ENCODE data around the gene OR2C3. TPM values are rescaled to one million over a fixed set of nuclear protein-coding genes. Genes with fewer than 3 reads are reported as not detected.

Gene OR2C3
- total RNA-seq, 2 donors from 2014 or later = not detected

DNA sequence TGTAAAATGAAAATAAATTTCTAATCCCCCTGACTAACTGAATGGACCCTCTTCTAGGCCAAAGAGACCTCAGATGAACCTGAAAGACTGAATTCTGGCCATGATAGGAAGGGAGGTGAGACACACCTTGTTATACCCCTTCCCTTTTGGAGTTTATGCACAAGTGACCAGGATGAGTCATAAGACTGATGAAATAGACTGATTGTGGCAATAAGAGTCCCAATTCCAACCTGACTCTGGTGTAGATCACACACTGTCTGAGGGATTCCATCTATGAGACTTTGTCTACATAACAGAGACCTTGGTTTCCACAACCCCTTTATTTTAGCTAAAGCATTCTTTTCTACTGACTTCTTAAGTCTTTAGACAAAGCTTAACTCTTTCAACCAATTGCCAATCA lies 38.4 kb upstream of the OR2C3 start:
- no peak overlapping the region for H3K9ac ChIP-seq (ENCODE audit: extremely low read depth, low read length, poor library complexity, severe bottlenecking)
- Mint-ChIP-seq H3K9me3 (peaks cover 9% of the 10 kb centered on the region), H3K27me3 (ENCODE audit: insufficient read depth) (no peaks in the 10 kb centered on the region), H3K4me1 (no peaks in the 10 kb centered on the region), H3K36me3 (ENCODE audit: low read depth) (no peaks in the 10 kb centered on the region), H3K27ac (no peak overlapping the region), H3K4me3 (no peak overlapping the region)
- H3K27me3 ChIP-seq (ENCODE audit: control insufficient read depth, insufficient read depth, low read length, poor library complexity, severe bottlenecking) = no peaks in the 10 kb centered on the region
- no peak overlapping the region for H3K27ac ChIP-seq (ENCODE audit: low read depth, low read length)
- H3K36me3 ChIP-seq (ENCODE audit: control insufficient read depth, insufficient read depth, low read length) = no peaks in the 10 kb centered on the region
- no peaks in the 10 kb centered on the region for H3K9me3 ChIP-seq (ENCODE audit: control insufficient read depth, low read length)
- TF ChIP-seq, protein P1, sequence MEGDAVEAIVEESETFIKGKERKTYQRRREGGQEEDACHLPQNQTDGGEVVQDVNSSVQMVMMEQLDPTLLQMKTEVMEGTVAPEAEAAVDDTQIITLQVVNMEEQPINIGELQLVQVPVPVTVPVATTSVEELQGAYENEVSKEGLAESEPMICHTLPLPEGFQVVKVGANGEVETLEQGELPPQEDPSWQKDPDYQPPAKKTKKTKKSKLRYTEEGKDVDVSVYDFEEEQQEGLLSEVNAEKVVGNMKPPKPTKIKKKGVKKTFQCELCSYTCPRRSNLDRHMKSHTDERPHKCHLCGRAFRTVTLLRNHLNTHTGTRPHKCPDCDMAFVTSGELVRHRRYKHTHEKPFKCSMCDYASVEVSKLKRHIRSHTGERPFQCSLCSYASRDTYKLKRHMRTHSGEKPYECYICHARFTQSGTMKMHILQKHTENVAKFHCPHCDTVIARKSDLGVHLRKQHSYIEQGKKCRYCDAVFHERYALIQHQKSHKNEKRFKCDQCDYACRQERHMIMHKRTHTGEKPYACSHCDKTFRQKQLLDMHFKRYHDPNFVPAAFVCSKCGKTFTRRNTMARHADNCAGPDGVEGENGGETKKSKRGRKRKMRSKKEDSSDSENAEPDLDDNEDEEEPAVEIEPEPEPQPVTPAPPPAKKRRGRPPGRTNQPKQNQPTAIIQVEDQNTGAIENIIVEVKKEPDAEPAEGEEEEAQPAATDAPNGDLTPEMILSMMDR (conservative IDR thresholded peaks at IDR 0.05) = no peak
- no peak for DNase-seq
- H3K4me3 ChIP-seq (ENCODE audit: low read length) = no peak overlapping the region
- no peaks in the 10 kb centered on the region for H3K4me1 ChIP-seq (ENCODE audit: control insufficient read depth, insufficient read depth, low read length)

DNA sequence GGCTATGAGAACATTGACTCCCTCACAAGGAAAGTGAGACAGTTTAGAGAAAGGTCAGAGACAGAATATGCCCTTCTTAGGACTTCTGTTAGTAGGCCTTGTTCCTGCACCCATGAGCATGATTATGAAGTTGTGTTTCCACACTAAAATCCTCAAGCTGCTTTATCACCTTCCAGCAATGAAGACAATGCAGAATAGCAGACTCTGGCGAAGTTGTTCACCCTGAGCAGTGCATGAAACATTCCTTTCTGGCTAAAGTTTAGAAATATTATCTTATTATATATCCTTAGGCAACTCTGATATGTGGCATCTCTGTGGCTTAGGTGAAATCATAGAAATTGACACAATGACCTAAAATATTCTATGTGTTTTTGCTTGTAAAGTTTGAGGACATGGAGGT lies 38.0 kb upstream of the OR2C3 start:
- Mint-ChIP-seq H3K9me3 (peaks cover 9% of the 10 kb centered on the region), H3K4me1 (no peaks in the 10 kb centered on the region), H3K27ac (no peak overlapping the region), H3K36me3 (ENCODE audit: low read depth) (no peaks in the 10 kb centered on the region), H3K27me3 (ENCODE audit: insufficient read depth) (no peaks in the 10 kb centered on the region), H3K4me3 (no peak overlapping the region)
- Histone ChIP-seq H3K36me3 (ENCODE audit: control insufficient read depth, insufficient read depth, low read length) (no peaks in the 10 kb centered on the region), H3K9me3 (ENCODE audit: control insufficient read depth, low read length) (no peaks in the 10 kb centered on the region), H3K27ac (ENCODE audit: low read depth, low read length) (no peak overlapping the region), H3K4me1 (ENCODE audit: control insufficient read depth, insufficient read depth, low read length) (no peaks in the 10 kb centered on the region), H3K9ac (ENCODE audit: extremely low read depth, low read length, poor library complexity, severe bottlenecking) (no peak overlapping the region), H3K27me3 (ENCODE audit: control insufficient read depth, insufficient read depth, low read length, poor library complexity, severe bottlenecking) (no peaks in the 10 kb centered on the region), H3K4me3 (ENCODE audit: low read length) (no peak overlapping the region)
- DNase-seq = no peak
- TF ChIP-seq, protein P1 (conservative IDR thresholded peaks at IDR 0.05) = no peak
- WGBS, 2 experiments (ENCODE audit: insufficient coverage in 1 of 2, insufficient read length in 1 of 2) = 86% methylated on average over 1 of the region's 1 CpG; no CpG with 5 or more reads in 1 of the 2 experiments

DNA sequence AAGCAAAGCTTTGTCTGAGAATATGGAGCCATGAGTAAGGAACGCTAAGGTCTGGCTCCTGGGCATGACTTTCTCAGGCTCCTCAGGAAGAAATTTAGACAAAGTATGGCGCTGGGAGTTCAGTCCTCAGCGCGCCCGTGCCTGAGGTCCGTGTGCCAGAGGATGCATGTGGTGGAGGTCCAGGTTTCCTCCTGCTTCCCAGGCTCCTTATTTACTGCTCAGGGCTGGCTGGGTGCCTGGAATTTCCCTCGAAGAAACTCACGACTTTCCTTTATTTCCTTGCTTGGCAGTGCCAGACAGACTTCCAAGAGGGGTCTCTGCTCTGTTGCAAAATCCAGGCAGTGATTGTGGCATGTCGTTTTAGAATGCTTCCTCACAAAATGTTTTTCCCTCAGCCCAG lies 26.0 kb upstream of the OR2C3 start:
- H3K9me3 Mint-ChIP-seq = no peaks in the 10 kb centered on the region
- no peak overlapping the region for H3K27ac ChIP-seq (ENCODE audit: low read depth, low read length)
- H3K36me3 Mint-ChIP-seq (ENCODE audit: low read depth) = no peaks in the 10 kb centered on the region
- no peaks in the 10 kb centered on the region for H3K36me3 ChIP-seq (ENCODE audit: control insufficient read depth, insufficient read depth, low read length)
- no peak overlapping the region for H3K4me3 Mint-ChIP-seq
- H3K4me1 ChIP-seq (ENCODE audit: control insufficient read depth, insufficient read depth, low read length) = no peaks in the 10 kb centered on the region
- TF ChIP-seq, protein P1 (conservative IDR thresholded peaks at IDR 0.05) = no peak
- 86 to 87% methylated on average over 4 to 9 of the region's 9 CpGs for WGBS, 2 experiments (ENCODE audit: insufficient coverage in 1 of 2, insufficient read length in 1 of 2)
- no peak overlapping the region for H3K9ac ChIP-seq (ENCODE audit: extremely low read depth, low read length, poor library complexity, severe bottlenecking)
- H3K4me1 Mint-ChIP-seq = no peaks in the 10 kb centered on the region
- no peak overlapping the region for H3K4me3 ChIP-seq (ENCODE audit: low read length)
- DNase-seq = no peak
- H3K27me3 ChIP-seq (ENCODE audit: control insufficient read depth, insufficient read depth, low read length, poor library complexity, severe bottlenecking) = no peaks in the 10 kb centered on the region
- H3K27ac Mint-ChIP-seq = no peak overlapping the region
- no peaks in the 10 kb centered on the region for H3K27me3 Mint-ChIP-seq (ENCODE audit: insufficient read depth)
- H3K9me3 ChIP-seq (ENCODE audit: control insufficient read depth, low read length) = no peaks in the 10 kb centered on the region
